ENCODE results near the gene ITPKB. TPM values are rescaled to one million over a fixed set of nuclear protein-coding genes. Genes with fewer than 3 reads are reported as not detected.
"Not testable (repeated sequence)": the region's sequence is repeated elsewhere in the genome, so short reads cannot be mapped to it uniquely, and the experiment has no call there.

ITPKB gene
- polyA plus RNA-seq, 4 donors: 24.4 to 25.2 (median 24.8) TPM

DNA sequence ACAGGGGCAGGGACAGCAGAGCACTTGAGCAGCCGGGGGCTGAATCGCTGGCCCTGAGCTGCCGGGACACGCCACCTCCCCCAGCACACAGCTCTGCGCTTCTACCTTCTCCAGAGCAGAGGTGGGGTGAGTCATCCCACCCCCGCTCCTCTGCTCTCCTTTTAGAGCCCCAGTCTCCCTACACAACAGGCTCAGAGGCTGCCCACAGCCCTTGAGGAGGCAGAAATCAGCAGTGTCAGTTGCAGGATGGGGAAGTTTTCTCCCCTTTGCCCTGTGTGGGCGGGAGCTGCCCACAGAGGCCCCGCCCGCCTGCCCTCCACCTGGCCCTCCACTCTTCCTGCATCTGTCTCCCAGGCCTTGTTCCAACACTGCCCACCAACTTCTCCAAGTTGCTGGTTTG, 95.9 kb downstream of the ITPKB start:
- DNase-seq (ENCODE audit: low read depth in 4 of 4, low spot score in 3 of 4): no peak

DNA sequence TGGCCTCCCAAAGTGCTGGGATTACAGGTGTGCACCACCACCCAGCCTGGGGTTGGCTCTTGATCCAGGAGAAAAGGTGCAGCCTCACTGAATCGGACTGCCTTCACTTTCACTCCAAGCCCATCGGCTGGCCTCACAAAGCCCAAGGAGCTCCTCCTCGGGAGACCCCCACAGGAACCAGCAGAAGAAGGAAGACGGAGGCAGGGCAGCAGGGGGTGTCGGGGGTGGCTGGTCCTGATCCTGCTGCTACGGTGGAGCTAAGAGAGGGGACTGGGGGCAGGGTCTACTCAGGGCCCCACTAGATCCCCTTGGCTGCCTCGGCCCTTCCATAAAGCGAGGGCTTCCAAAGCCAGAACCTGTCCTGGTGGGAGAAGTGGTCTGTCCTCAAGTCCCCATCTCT, 96.7 kb downstream of the ITPKB start:
- no peak for DNase-seq (ENCODE audit: low read depth in 4 of 4, low spot score in 3 of 4)

DNA sequence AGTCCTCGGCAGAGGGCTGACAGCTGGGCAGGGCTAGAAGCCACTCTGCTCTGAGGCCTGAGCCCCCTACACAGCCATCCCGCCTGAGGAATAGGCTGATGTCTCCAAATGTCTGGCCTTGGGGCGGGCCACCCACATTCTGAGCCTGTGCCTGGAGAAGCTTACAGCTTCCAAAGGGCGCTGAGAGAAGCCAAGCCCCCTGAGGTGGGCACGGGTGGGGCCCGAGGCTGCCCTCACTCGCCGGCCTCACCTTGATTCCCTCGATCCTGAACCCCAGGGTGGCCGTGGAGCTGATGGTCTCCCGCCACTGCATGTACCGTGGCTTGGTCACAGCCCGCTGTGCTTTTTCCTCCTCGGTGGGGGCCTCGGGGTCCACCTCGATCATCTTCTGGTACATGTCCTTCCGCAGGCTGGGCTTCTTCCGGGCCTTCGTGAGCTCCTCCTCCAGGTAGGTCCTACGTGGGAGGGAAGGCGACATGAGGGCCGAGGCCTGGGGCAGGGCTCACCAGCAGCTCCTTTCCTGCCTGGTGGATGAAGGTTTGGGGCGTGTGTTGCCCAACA, 97.3 kb downstream of the ITPKB start:
- DNase-seq (ENCODE audit: low read depth in 4 of 4, low spot score in 3 of 4): no peak

DNA sequence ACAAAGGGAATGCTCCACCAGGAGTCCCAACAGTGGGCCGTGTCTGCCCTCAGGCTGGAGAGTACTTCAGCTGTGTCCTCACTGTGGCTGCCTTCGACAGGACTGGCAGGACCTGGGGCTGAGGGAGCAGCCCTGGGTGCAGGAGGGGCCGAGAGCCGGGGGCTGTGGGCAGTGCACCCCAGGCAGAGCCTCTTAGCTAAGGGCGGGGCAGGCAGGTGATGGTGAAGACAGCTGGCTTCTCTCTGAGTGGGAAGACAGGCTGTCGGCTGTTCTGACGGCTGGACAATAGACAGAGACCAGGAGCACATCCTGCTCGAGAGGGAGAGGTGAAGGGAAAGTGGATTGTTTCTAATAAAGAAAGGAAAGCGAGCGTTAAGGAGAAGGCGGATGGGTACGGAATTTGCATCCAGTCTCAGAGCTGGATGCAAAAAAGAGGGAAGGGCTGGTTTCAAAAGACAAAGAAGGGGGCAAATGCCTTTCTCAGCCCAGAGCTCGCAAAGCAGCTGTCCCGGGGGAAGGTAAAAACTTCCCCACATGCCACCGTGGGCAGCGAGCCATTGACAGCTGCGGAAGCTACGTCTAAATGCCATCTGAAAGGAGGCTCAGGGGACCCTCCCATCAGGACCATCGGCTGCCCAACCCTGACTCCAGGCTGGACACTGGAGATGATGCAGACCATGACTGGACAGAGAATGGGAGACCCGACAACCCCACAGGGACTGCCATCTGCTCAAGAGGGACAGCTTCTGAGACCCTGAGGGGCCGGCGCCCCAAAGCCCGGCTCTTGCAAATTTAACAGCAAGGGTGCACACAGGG, 98.6 kb downstream of the ITPKB start:
- no peak for DNase-seq (ENCODE audit: low read depth in 4 of 4, low spot score in 3 of 4)

DNA sequence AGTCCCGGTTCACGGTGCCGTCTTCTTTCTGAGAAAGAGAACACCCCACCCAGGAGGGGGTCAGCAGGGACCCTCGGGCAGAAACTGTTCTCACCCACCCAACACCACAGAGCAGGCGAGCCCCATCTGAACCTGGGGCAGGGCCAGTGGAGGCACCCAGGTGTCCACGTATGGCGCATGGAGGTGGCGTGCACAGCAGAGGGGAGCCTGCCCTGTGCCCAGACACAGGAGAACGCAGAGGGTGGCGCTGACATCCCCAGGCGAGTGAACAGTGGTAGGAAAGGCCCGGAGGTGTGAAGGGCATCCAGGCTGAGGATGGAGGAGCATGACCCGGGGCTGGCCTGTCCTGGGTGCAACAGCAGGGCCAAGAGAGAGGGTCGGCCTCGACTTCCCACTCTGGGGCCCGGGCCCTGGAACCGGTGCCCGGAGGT, 99.4 kb downstream of the ITPKB start:
- no peak for DNase-seq (ENCODE audit: low read depth in 4 of 4, low spot score in 3 of 4)

DNA sequence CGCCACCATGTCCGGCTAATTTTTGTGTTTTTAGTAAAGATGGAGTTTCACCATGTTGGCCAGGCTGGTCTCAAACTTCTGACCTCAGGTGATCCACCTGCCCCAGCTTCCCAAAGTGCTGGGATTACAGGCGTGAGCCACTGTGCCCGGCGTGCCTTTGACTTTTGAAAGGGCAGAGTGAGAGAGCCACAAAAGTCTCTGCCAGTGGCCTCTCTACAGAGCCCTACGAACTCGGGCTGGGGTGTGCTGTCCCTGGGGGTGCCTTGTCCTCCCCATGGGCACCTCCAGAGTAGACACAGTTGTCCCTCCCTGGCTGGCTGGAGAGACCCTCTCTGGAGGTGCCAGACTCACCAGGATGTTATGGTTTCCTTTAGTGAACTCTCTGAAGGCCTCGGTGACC, 99.9 kb downstream of the ITPKB start:
- not testable (repeated sequence) for DNase-seq (ENCODE audit: low read depth in 4 of 4, low spot score in 3 of 4)

DNA sequence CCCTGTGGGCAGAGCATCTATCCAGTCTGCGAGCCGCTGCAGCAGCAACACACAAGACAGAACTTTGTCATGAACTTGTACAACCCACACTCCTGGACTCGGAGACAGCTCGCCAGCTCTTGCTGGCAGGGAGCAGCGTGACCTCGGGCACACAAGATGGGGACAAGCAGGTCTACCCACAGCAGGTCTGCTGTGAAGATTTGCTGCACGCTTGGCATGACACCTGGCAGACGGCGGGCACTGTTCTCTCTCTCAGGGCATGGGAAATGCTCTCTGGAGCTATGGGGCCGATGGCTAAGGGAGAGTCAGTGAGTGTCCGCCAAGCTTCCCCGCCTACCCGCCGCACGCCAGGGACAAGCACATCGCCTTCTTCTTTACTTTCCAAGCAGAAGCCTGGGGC, 100.5 kb downstream of the ITPKB start:
- no peak for DNase-seq (ENCODE audit: low read depth in 4 of 4, low spot score in 3 of 4)

DNA sequence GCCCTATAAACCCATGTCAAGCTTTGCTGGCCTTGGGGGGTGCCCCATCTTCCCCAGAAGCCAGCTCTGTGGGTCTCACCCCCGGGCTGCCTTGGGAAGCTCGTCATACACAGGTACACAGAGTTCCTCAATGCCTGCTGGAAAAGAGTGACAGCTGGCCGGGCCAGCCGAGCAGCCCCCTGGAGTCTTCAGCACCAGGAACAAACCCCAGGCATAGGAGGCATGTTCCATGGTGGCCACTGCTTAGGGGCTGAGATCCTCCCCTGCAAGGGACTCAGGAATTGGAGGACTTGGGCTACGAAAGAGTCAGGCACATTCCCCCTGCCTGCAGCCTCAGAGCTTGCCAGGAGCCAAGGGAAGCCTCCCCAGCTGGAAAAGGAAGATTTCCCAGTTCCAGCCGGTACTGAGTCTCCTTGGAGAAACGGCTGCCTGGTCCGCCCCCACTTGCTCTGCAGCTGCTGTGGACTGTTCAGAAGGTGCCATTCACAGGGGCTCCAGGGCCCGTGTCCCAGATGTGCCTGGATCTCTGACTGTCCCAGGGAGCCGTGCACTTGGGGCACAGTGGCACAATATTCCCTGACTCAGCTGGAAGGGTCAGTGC, 101.0 kb downstream of the ITPKB start:
- no peak for DNase-seq (ENCODE audit: low read depth in 4 of 4, low spot score in 3 of 4)

DNA sequence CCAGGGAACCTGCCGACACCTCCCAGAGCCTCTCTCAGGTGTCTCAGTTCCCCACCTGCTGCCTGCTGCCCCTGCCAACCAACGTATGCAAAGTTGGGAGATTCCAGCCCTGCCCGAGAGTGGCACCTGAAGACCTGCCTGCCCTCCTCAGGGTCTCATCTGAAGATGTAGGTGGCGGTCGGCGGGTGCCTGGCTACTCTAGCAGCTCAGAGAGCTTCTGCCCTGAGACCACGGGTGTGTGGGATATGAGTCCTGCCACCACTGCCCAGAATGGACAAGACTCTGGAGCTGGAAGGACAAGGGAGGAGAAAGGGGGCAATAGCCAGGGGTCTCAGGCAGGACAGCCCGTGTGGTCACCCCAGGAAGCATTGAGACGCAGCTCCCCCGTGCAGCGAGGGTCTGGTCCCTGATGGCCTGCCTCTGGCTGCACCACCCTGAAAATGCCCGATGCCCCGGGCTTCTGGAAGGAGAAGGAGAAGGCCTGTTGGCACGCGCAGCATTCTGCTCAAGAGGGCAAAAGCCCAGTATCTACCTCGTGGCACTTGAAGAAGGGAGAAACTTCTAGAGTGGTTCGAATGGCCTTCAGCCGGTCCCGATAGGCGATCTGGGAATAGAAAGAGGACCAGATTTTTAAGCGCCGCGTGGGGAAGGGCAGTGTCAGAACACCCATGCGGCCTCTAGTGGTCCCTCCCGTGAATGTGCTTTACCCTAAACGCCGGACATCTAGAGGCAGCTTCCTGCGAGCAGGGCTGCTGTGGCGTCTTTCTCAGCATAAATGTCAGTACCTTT, 101.7 kb downstream of the ITPKB start:
- no peak for DNase-seq (ENCODE audit: low read depth in 4 of 4, low spot score in 3 of 4)

DNA sequence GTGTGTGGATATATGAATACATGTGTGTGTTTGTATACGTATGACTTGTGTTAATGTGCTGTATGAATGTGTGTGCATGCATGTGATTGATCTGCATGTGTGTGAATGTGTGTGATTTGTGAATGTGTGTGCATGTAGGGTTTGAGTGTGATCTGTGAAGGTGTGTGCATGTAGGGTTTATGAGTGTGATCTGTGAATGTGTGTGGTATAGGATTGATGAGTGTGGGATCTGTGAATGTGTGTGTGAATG, 102.3 kb downstream of the ITPKB start:
- no peak for DNase-seq (ENCODE audit: low read depth in 4 of 4, low spot score in 3 of 4)

DNA sequence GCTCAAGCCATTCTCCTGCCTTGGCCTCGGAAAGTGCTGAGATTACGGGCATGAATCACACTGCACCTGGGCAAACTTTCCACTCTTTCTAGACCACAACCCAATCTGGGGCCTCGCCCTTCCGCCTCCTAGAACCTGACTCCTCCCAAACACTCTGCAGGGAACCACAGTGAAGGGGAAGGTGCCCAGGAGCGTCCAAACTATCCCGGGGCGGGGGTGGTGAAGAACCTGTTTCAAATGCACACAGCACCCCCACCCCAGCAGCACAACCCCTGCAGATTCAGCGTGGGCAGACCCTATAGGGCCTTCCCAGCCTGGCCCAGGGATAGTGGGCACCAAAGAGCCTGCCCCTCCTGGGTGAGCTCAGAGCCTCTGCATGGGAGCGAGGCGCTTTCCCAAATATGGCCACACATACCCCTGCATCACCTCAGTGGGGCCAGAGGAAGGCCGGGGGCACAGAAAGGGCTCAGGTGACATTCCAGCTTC, 103.6 kb downstream of the ITPKB start:
- DNase-seq (ENCODE audit: low read depth in 4 of 4, low spot score in 3 of 4): no peak

DNA sequence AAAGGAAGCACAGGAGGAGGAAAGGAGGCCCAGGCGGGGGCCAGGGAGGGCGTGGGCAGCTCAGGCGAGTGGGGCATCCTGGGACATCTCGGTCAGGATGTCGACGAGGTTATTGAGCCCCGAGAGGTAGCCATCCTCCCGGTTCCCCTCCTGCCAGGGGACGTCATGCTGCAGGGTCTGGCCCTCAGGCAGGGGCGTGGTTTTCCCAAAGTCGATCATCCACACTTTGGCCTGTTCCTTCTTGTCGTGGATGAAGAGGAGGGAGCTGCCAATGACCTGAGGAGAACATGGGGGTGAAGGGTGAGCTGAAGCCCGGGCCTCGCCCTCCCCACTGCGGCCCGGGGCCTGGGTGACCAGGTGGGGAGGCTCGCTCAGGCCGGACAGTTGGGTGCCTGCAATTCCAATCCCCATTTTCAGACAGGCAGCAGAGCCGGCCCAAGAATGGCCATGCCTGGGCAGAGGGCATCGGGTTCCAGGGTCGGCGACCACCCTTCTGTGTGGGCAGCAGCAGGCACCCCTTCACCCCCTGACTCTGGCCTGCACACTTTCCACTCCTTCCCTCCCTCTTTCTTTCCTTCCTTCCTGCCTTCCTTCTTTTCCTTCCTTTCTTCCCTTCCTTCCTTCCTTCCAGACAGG, 104.4 kb downstream of the ITPKB start:
- no peak for DNase-seq (ENCODE audit: low read depth in 4 of 4, low spot score in 3 of 4)

DNA sequence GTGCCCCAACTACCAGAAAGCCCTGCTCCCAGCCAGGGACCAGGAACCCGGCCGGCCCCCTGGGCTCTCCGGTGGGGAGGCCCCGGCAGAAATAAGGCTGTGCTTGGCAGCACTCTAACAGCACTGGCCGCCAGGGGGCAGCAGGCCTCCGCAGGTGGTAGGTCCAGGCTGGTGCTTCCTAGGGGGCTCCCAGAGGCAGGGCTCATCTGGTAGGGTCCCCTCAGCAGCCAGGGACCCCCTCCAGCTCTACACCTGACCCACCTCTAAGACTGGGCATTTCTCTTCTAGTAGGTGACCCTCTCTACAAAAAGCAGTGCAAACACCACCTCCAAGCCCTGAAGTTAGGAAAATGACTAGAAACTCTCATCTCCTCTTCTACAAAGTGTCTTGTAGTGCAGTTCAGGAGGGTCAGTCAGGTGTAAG, 104.9 kb downstream of the ITPKB start:
- DNase-seq (ENCODE audit: low read depth in 4 of 4, low spot score in 3 of 4): peak in 1 of 4 donors; percentile 64

DNA sequence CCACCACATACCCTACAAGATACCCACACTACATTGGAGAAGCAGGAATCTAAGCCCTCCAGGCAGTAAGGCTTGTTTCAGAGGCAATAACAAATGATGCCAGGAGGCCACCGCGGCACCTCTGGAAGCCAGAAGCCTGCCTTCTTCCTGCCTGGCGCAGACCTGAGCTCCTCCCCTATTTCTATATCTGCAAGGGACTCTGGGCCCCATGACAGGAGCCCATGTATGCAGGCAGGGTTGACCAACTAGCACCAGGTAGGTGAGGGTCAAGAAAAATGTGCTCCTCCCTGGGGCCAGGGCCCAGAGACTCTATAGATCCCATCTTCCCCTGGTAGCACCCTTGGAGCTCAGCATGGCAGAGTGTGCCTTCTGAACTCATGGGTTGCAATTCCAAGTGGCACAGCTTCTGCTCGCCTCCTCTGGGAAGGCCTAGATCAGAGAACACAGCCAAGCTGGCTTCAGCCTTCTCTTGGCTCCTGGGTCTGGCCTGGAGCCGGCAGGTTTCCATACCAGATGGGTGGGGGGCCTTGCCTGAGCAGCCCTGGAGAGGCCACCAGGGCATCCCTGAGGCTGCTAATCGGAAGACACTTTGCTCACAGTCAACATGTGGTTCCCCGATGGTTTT, 105.4 kb downstream of the ITPKB start:
- no peak for DNase-seq (ENCODE audit: low read depth in 4 of 4, low spot score in 3 of 4)

DNA sequence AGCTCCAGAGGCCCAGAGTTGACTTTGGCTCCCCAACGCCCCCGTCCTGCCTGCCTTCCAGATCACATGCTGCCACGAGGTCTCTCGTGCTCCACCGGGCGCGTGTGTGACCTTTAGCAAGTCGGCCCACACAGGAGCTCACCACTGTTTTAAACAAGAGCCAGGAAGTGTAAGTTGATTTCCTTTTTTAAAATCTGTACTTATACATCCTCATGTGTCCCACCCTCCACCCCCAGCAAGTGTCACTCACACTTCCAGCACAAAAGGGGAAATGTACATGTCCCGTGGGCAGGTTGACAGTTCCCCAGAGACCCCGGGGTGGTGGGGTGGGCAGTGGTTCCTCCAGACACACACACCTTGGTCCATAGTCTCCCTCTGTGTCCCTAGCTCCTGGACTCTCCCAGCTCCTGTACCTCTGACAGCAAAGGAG, 106.1 kb downstream of the ITPKB start:
- no peak for DNase-seq (ENCODE audit: low read depth in 4 of 4, low spot score in 3 of 4)

DNA sequence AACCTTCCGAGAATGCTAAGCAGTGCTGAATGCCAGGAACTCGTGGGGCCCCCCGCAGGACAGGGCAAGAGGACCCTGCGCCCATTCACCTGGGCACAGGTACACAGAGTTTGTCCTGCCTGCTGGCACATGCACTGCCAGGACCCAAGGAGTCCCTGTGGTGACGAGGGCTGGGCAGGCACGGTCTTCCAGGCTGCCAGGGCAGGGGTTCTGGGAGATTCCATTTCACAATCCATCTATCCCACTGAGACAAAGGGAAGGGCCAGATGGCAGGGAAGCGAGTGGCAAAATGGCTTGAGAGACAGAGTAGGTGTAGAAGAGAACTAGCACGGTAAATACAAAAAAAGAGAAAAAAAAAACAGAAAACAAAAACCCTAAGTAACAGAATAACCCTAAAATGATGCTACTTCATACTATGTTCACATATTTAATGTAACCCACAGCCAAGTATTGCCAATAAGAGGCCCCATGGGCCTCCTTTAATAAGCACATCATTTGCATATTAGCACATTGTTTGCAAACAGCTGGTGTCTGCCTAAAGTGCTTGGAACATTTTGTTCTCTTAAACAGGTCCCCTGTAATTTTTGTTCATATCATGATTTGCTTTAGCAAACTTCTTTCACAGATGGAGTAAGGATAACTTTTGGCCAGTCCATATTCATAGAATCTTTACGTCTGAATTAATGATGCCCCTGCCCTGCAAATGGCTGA, 106.8 kb downstream of the ITPKB start:
- DNase-seq (ENCODE audit: low read depth in 4 of 4, low spot score in 3 of 4): no peak

DNA sequence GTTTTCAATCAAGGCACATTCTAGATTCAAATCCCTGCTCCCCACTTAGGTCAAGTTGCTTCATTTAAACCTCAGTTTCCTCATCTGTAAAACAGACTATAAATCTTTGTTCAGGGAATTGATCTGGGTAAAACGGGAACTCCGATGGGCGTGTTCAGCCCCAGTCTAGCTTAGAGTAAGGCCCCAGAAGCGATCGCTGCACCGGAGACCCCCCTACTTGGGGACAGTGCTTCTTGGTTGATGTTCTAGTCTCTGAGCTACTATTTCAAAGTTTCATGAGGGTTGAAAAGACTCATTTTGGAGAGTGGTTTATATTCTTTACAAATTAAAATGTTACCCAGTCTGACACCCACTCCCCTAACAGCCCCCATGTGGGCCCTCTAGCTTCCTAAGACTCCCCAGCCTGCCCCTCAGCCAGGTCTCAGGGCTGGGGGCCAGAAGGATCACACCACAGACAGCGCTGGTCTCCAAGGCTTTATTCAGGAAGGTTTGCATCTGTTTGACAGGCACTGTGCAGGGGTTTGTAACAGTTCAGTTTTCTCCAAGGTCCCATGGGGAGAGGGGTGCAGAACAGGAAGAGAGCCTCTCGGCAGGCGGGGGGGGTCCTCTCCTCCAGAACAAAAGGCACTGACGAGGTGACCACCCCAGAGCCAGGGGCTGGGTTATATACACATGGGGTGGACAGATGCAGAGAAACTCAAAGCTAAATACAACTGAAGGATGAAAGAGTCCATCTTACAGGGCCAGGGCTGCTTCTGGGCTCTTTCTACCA, 107.7 kb downstream of the ITPKB start:
- no peak for DNase-seq (ENCODE audit: low read depth in 4 of 4, low spot score in 3 of 4)

DNA sequence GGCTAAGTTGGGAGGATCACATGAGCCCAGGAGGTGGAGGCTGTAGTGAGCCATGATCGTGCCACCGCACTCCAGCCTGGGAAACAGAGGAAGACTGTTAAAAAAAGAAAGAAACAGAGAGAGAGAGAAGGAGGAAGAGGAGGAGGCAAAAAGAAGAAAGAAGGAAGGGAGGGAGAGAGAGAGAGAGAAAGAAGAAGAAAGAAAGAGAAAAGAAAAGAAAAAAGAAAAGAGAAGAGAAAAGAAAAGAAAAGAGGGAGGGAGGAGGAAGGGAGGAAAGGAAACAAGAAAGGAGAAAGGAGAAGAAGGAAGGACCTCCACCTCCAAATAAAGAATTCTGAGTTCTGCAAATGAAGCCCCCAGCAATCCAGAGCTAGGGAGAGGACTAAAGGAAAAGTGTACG, 108.5 kb downstream of the ITPKB start:
- DNase-seq (ENCODE audit: low read depth in 4 of 4, low spot score in 3 of 4): no peak

All from right renal pelvis (tissue), 4 donors.